ENCODE results near the gene GRK4. TPM values are rescaled to one million over a fixed set of nuclear protein-coding genes. Genes with fewer than 3 reads are reported as not detected.
A peak's percentile ranks its signal among the peaks of the same experiment; 100 is the strongest.
"Not testable (repeated sequence)": the region's sequence is repeated elsewhere in the genome, so short reads cannot be mapped to it uniquely, and the experiment has no call there.

The GRK4 gene
- total RNA-seq, 1 donor from 2014 or later: 9.0 TPM

GRCh38 chr4:2935762-2936743 is 27.3 kb upstream of the GRK4 start:
- peaks cover 39% of the 10 kb centered on the region for H3K36me3 ChIP-seq

GRCh38 chr4:2936773-2937145 is 26.6 kb upstream of the GRK4 start:
- intact Hi-C loops (cut with micrococcal nuclease): no loop called here
- TF ChIP-seq, protein P1, sequence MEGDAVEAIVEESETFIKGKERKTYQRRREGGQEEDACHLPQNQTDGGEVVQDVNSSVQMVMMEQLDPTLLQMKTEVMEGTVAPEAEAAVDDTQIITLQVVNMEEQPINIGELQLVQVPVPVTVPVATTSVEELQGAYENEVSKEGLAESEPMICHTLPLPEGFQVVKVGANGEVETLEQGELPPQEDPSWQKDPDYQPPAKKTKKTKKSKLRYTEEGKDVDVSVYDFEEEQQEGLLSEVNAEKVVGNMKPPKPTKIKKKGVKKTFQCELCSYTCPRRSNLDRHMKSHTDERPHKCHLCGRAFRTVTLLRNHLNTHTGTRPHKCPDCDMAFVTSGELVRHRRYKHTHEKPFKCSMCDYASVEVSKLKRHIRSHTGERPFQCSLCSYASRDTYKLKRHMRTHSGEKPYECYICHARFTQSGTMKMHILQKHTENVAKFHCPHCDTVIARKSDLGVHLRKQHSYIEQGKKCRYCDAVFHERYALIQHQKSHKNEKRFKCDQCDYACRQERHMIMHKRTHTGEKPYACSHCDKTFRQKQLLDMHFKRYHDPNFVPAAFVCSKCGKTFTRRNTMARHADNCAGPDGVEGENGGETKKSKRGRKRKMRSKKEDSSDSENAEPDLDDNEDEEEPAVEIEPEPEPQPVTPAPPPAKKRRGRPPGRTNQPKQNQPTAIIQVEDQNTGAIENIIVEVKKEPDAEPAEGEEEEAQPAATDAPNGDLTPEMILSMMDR (IDR thresholded peaks at IDR 0.05; ENCODE audit: borderline replicate concordance): no peak
- Histone ChIP-seq H3K4me1 (peaks cover 54% of the 10 kb centered on the region), H3K27me3 (ENCODE audit: low read depth) (no peaks in the 10 kb centered on the region), H3K27ac (replicated peaks) (no peak overlapping the region), H3K36me3 (peaks cover 46% of the 10 kb centered on the region), H3K9me3 (replicated peaks) (no peaks in the 10 kb centered on the region), H3K4me3 (no peak overlapping the region)
- peak; percentile 13 for DNase-seq

More at GRCh38 chr4:2935762-2936743, 27.3 kb upstream of the GRK4 start:
- DNase-seq: peak; percentile 13
- no peaks in the 10 kb centered on the region for H3K9me3 ChIP-seq (replicated peaks)
- peaks cover 61% of the 10 kb centered on the region for H3K4me1 ChIP-seq
- no peaks in the 10 kb centered on the region for H3K27me3 ChIP-seq (ENCODE audit: low read depth)
- H3K4me3 ChIP-seq: peak overlapping the region; percentile 84
- intact Hi-C loops (cut with micrococcal nuclease): no loop called here
- H3K27ac ChIP-seq (replicated peaks): peak overlapping the region; percentile 86
- TF ChIP-seq, protein P1 (IDR thresholded peaks at IDR 0.05; ENCODE audit: borderline replicate concordance): no peak

GRCh38 chr4:2937146-2937857 is 26.1 kb upstream of the GRK4 start:
- intact Hi-C loops (cut with micrococcal nuclease): no loop called here
- Histone ChIP-seq H3K4me3 (no peak overlapping the region), H3K36me3 (peaks cover 51% of the 10 kb centered on the region), H3K9me3 (replicated peaks) (no peaks in the 10 kb centered on the region), H3K27me3 (ENCODE audit: low read depth) (no peaks in the 10 kb centered on the region), H3K27ac (replicated peaks) (no peak overlapping the region), H3K4me1 (peaks cover 49% of the 10 kb centered on the region)
- peak; percentile 18 for DNase-seq
- TF ChIP-seq, protein P1 (IDR thresholded peaks at IDR 0.05; ENCODE audit: borderline replicate concordance): no peak

- intact Hi-C loops (cut with micrococcal nuclease): no loop called here
- TF ChIP-seq, protein P1 (IDR thresholded peaks at IDR 0.05; ENCODE audit: borderline replicate concordance): no peak
- H3K36me3 ChIP-seq: peaks cover 57% of the 10 kb centered on the region
- H3K27ac ChIP-seq (replicated peaks): no peak overlapping the region
- peak; percentile 1 for DNase-seq
- no peaks in the 10 kb centered on the region for H3K9me3 ChIP-seq (replicated peaks)
- no peak overlapping the region for H3K4me3 ChIP-seq
- H3K4me1 ChIP-seq: peaks cover 42% of the 10 kb centered on the region
- H3K27me3 ChIP-seq (ENCODE audit: low read depth): no peaks in the 10 kb centered on the region
Measured at GRCh38 chr4:2937986-2938385, 25.4 kb upstream of the GRK4 start.

- DNase-seq: peak; percentile 3
- H3K27ac ChIP-seq (replicated peaks); H3K27me3 ChIP-seq (ENCODE audit: low read depth); intact Hi-C loops (cut with micrococcal nuclease); H3K9me3 ChIP-seq (replicated peaks); H3K4me3 ChIP-seq: not testable (repeated sequence)
- Histone ChIP-seq H3K36me3 (peaks cover 61% of the 10 kb centered on the region), H3K4me1 (peaks cover 38% of the 10 kb centered on the region)
Measured at GRCh38 chr4:2938411-2938810, 25.0 kb upstream of the GRK4 start.
